ENCODE measurements around the gene C1GALT1. TPM values are rescaled to one million over a fixed set of nuclear protein-coding genes. Genes with fewer than 3 reads are reported as not detected.

Gene C1GALT1
- total and polyA plus RNA-seq, 9 of the 15 experiments (the other 6 are each of a cell fraction or from before 2014, with no cell fraction given) = 5.0 to 33.2 (median 24.1) TPM

GRCh38 chr7:7216279-7216678 is 33.9 kb downstream of the C1GALT1 start:
- no peaks in the 10 kb centered on the region for H3K4me1 ChIP-seq (replicated peaks in 1 of 2; ENCODE audit: control insufficient read depth in 2 of 2, insufficient read depth in 2 of 2, low read length in 2 of 2)
- no peak overlapping the region for H3K4me2 ChIP-seq (ENCODE audit: insufficient read depth, low read length)
- peaks cover 25% of the 10 kb centered on the region; the same call in 2 of the 3 replicates for H3K36me3 ChIP-seq (ENCODE audit: control insufficient read depth, insufficient read depth, low read length)
- no TSS peak for BruUV-seq (replicated peaks)
- no peak for FAIRE-seq
- TF ChIP-seq RBM39 (optimal IDR thresholded peaks at IDR 0.05; ENCODE audit: low read depth, low read length) (no peak), FOXP4 (CRISPR knock-in tag; IDR thresholded peaks at IDR 0.05; ENCODE audit: borderline replicate concordance) (no peak), KAT7 (CRISPR knock-in tag; IDR thresholded peaks at IDR 0.05; ENCODE audit: borderline replicate concordance) (no peak), DIDO1 (tag; IDR thresholded peaks at IDR 0.05; ENCODE audit: low read depth) (no peak), ZNF780A (CRISPR knock-in tag; IDR thresholded peaks at IDR 0.05) (no peak), KHSRP (IDR thresholded peaks at IDR 0.05) (no peak), RBM25 (IDR thresholded peaks at IDR 0.05; ENCODE audit: low read depth, low read length, severe bottlenecking) (no peak), ZNF133 (CRISPR knock-in tag; IDR thresholded peaks at IDR 0.05) (no peak), BACH1 (tag; IDR thresholded peaks at IDR 0.05) (no peak), ZNF639 (CRISPR knock-in tag; conservative IDR thresholded peaks at IDR 0.05 in 1 of 2, IDR thresholded peaks at IDR 0.05 in 1 of 2) (no peak)
- no peak overlapping the region for H3K9ac ChIP-seq (ENCODE audit: insufficient read depth in 1 of 2, low read depth in 2 of 2, low read length in 2 of 2)
- 96% methylated on average over 6 of the region's 6 CpGs for WGBS (ENCODE audit: insufficient coverage, low coverage, missing lambda C conversion rate)
- DNase-seq (ENCODE audit: extremely low read depth in 1 of 4, low spot score in 3 of 4) = no peak
- no peak for ATAC-seq
- in situ Hi-C loops (cut with MboI) (no loop called here), intact Hi-C loops (cut with micrococcal nuclease) (no loop called here)
- no peak overlapping the region for H3K27ac ChIP-seq (ENCODE audit: extremely low read depth, low read depth, low read length)
- H3K79me2 ChIP-seq (ENCODE audit: control insufficient read depth, insufficient read depth, low read length) = peaks cover 13% of the 10 kb centered on the region; the same call in 2 of the 3 replicates
- no peaks in the 10 kb centered on the region for H4K20me1 ChIP-seq (replicated peaks; ENCODE audit: control insufficient read depth, insufficient read depth, low read length)
- H3K9me1 ChIP-seq (ENCODE audit: control insufficient read depth, insufficient read depth, low read length) = no peaks in the 10 kb centered on the region
- POLR2A ChIA-PET = no interaction called here
- no peak overlapping the region for H2AFZ ChIP-seq (ENCODE audit: low read depth, low read length)
- CTCF ChIA-PET (ENCODE audit: low intra/inter-chr PET ratio) = no interaction called here
- no peaks in the 10 kb centered on the region for H3K27me3 ChIP-seq (ENCODE audit: control insufficient read depth in 2 of 2, insufficient read depth in 2 of 2, low read length in 2 of 2)
- H3K4me3 ChIP-seq = no peak overlapping the region
- H3K9me3 ChIP-seq (replicated peaks; ENCODE audit: control insufficient read depth, insufficient read depth, low read depth, low read length) = no peaks in the 10 kb centered on the region; the same call in 1 of the 2 replicates

Data from K562 (cell line).